GM18951 (cell line): ENCODE results near the gene SEBOX.

Experiments
- POLR2A ChIP-seq: IDR thresholded peaks from 4 replicates; pipeline ENCODE4 v1.6.1; 2011; ENCODE audit warnings: mild to moderate bottlenecking; ENCODE audit not compliant: insufficient read length, insufficient read depth; ENCODE audit errors: extremely low read depth
- in situ Hi-C: fragments of 300-500 bp; cut with MboI; formaldehyde crosslinking; loops from one replicate; pipeline ENCODE4 v1.12.0; 2022; ENCODE audit warnings: low sequenced_read_pairs, mixed read lengths, inconsistent platforms; ENCODE audit not compliant: unreplicated experiment

SEBOX gene

GRCh38 chr17:28385406-28385805 is 20.4 kb upstream of the SEBOX start:
- in situ Hi-C loops = no loop called here
- no peak for TF ChIP-seq POLR2A

GRCh38 chr17:28385037-28385400 is 20.0 kb upstream of the SEBOX start:
- in situ Hi-C loops = no loop called here
- TF ChIP-seq POLR2A = no peak

GRCh38 chr17:28384281-28385036 is 19.5 kb upstream of the SEBOX start:
- in situ Hi-C loops = no loop called here
- peak; percentile 68 for TF ChIP-seq POLR2A

- in situ Hi-C loops = no loop called here
- no peak for TF ChIP-seq POLR2A
Measured at GRCh38 chr17:28381141-28381825, 16.3 kb upstream of the SEBOX start.

- TF ChIP-seq POLR2A = no peak
- in situ Hi-C loops = no loop called here
Measured at GRCh38 chr17:28379814-28380801, 15.1 kb upstream of the SEBOX start.

GRCh38 chr17:28372945-28373274 is 7.9 kb upstream of the SEBOX start:
- in situ Hi-C loops = no loop called here

GRCh38 chr17:28372203-28372944 is 7.4 kb upstream of the SEBOX start:
- in situ Hi-C loops = no loop called here
- TF ChIP-seq POLR2A = no peak

More at GRCh38 chr17:28372945-28373274, 7.9 kb upstream of the SEBOX start:
- no peak for TF ChIP-seq POLR2A

GRCh38 chr17:28371245-28372202 is 6.5 kb upstream of the SEBOX start, which contains the start of gene SARM1:
Gene SARM1, plus strand, starts transcription at chr17:28371694. Its CDS starts 339 bp downstream, at chr17:28372033.
- in situ Hi-C loops = no loop called here

GRCh38 chr17:28370744-28371103 is 5.7 kb upstream of the SEBOX start:
- in situ Hi-C loops = no loop called here
- TF ChIP-seq POLR2A = no peak

More at GRCh38 chr17:28371245-28372202, 6.5 kb upstream of the SEBOX start, which contains the start of gene SARM1:
- peak; percentile 47 for TF ChIP-seq POLR2A

- TF ChIP-seq POLR2A = no peak
Measured at GRCh38 chr17:28370035-28370743, 5.2 kb upstream of the SEBOX start, which contains the start of gene VTN. Gene VTN, minus strand, starts transcription at chr17:28370307. Its CDS starts 104 bp downstream, at chr17:28370203.

GRCh38 chr17:28369684-28370034 is 4.7 kb upstream of the SEBOX start:
- TF ChIP-seq POLR2A = no peak
- in situ Hi-C loops = no loop called here

More at GRCh38 chr17:28370035-28370743, 5.2 kb upstream of the SEBOX start, which contains the start of gene VTN:
- in situ Hi-C loops = no loop called here
